GM12878 (cell line): ENCODE measurements around the gene SLC2A4. TPM values are rescaled to one million over a fixed set of nuclear protein-coding genes. Genes with fewer than 3 reads are reported as not detected.

Experiments used
- ATAC-seq: fragments of 200-7000 bp; cut with Tn5 transposase; 3 replicates; pipeline ENCODE4 v1.9.1; 2020; ENCODE audit warnings: mild to moderate bottlenecking, moderate library complexity
- BruUV-seq: library from RNA; stranded (reverse); fragments of 400-500 nt; replicated peaks from 2 replicates; lab custom pipeline; 2021; lab: Mats Ljungman, UMichigan
- CTCF ChIA-PET: fragments of 300-600 bp; sonication (Branson Sonifier 250); formaldehyde crosslinking; extraction: SDS; loops from one replicate; lab custom pipeline; 2021; ENCODE audit warnings: inconsistent platforms; lab: Yijun Ruan, JAX
- POLR2A ChIA-PET: fragments of 350-600 bp; formaldehyde crosslinking; extraction: SDS; loops from one replicate; lab custom pipeline; 2021; ENCODE audit warnings: inconsistent platforms; lab: Charles Lee
- RAD21 ChIA-PET: fragments of 300-600 bp; sonication (Branson Sonifier 250); formaldehyde crosslinking; loops from one replicate; lab custom pipeline; 2023; ENCODE audit warnings: antibody characterized with exemption; ENCODE audit not compliant: unreplicated experiment; lab: Charles Lee
- SMC1A ChIA-PET: fragments of 300-600 bp; sonication (Branson Sonifier 250); formaldehyde crosslinking; loops from one replicate; lab custom pipeline; 2023; ENCODE audit not compliant: unreplicated experiment, uncharacterized antibody; lab: Charles Lee
- DNase-seq: peaks from one replicate; pipeline ENCODE4 v3.0.0-alpha.2; 2011; ENCODE audit warnings: low read depth, low spot score
- FAIRE-seq: peaks from 3 replicates; lab custom pipeline; 2011; peaks lifted over from hg19 to GRCh38; lab: Jason Lieb, UNC
- H2AFZ ChIP-seq: 2 replicates; pipeline ENCODE4 v1.6.0; 2011; ENCODE audit warnings: low read depth, low read length, control low read depth; ENCODE audit not compliant: control insufficient read depth
- H3K27ac ChIP-seq: 2 replicates; pipeline ENCODE4 v1.5.1; 2011; ENCODE audit warnings: control low read depth; ENCODE audit not compliant: control insufficient read depth, insufficient read depth
- H3K27me3 ChIP-seq, 2 experiments: replicated peaks in 1 of 2; 2 replicates each; pipeline versions ENCODE4 v1.6.0 to v1.6.1; 2011; ENCODE audit warnings: low read length in 1 of 2; ENCODE audit not compliant: control insufficient read depth in 2 of 2, insufficient read depth in 2 of 2
- H3K36me3 ChIP-seq, 2 experiments: 2 replicates each; pipeline ENCODE4 v1.5.1; 2011; ENCODE audit warnings: low read length in 1 of 2; ENCODE audit not compliant: control insufficient read depth in 2 of 2, insufficient read depth in 2 of 2
- H3K4me1 ChIP-seq: 2 replicates; pipeline ENCODE4 v1.6.1; 2011; ENCODE audit warnings: mild to moderate bottlenecking, low read length, moderate library complexity, mixed read lengths; ENCODE audit not compliant: control insufficient read depth, insufficient read depth
- H3K4me2 ChIP-seq: 2 replicates; pipeline ENCODE4 v1.6.0; 2011; ENCODE audit warnings: control low read depth; ENCODE audit not compliant: control insufficient read depth, insufficient read depth
- H3K4me3 ChIP-seq: fragments of 200-600 bp; sonication (generic); 2 replicates; pipeline ENCODE4 v1.5.1; 2016
- H3K79me2 ChIP-seq: 2 replicates; pipeline ENCODE4 v1.6.0; 2011; ENCODE audit warnings: low read length; ENCODE audit not compliant: control insufficient read depth, insufficient read depth
- H3K9ac ChIP-seq: 2 replicates; pipeline ENCODE4 v1.8.0; 2011; ENCODE audit warnings: low read length, control low read depth, mixed read lengths; ENCODE audit not compliant: control insufficient read depth, insufficient read depth
- H3K9me3 ChIP-seq: replicated peaks from 3 replicates; pipeline ENCODE4 v1.5.1; 2011; ENCODE audit warnings: mild to moderate bottlenecking, low read length; ENCODE audit not compliant: control insufficient read depth, insufficient read depth
- H4K20me1 ChIP-seq: 2 replicates; pipeline ENCODE4 v1.6.0; 2011; ENCODE audit not compliant: control insufficient read depth, insufficient read depth
- BACH1 ChIP-seq: fragments of 450-650 bp; IDR thresholded peaks from 2 replicates; pipeline ENCODE4 v1.6.1; 2017; ENCODE audit warnings: mild to moderate bottlenecking, borderline replicate concordance
- BHLHE40 ChIP-seq, 2 experiments: fragments of 450-650 bp in 1 of 2; IDR thresholded peaks; 2 replicates each; pipeline ENCODE4 v1.6.1; 2011 to 2017; ENCODE audit warnings: low read depth in 2 of 2, borderline replicate concordance in 1 of 2, improper control_type of control experiment in 1 of 2, low read length in 1 of 2, mild to moderate bottlenecking in 1 of 2
- CUX1 ChIP-seq: IDR thresholded peaks from 2 replicates; pipeline ENCODE4 v1.6.1; 2012; ENCODE audit warnings: improper control_type of control experiment, low read depth, low read length; ENCODE audit not compliant: insufficient replicate concordance
- MXI1 ChIP-seq: fragments of 150-350 bp; IDR thresholded peaks from 2 replicates; pipeline ENCODE4 v1.6.1; 2011; ENCODE audit warnings: low read depth, mild to moderate bottlenecking, inconsistent platforms, low read length, improper control_type of control experiment
- NR2F1 ChIP-seq: fragments of 450-650 bp; conservative IDR thresholded peaks from 2 replicates; pipeline ENCODE4 v1.6.1; 2017; ENCODE audit warnings: mild to moderate bottlenecking
- WGBS: methylation state at CpG from one replicate; pipeline ENCODE4 v1.1.6; 2016; ENCODE audit warnings: low lambda C conversion rate; ENCODE audit not compliant: insufficient replicate concordance, insufficient coverage; ENCODE audit errors: missing lambda C conversion rate; 5-methylcytosine and 5-hydroxymethylcytosine counted together
- in situ Hi-C: fragments of 300-500 bp; cut with MboI; formaldehyde crosslinking; loops from 9 replicates; pipeline ENCODE4 v1.14.3; 2018; ENCODE audit warnings: mixed read lengths
- intact Hi-C: fragments of 100-400 bp; cut with micrococcal nuclease; formaldehyde crosslinking; loops from one replicate; pipeline ENCODE4 v1.14.2; 2022; ENCODE audit not compliant: unreplicated experiment
- polyA plus RNA-seq, 11 experiments: library from polyadenylated mRNA; depleted of rRNA in 4 of 11; unstranded in 6 of 11; stranded (reverse) in 5 of 11; fragments of >200 nt; fragmentation: Nextera tagmentation in 4 of 11; fragmentation: Illumina TruSeq in 1 of 11; extraction: Ambion mirVana in 4 of 11; extraction: Trizol in 1 of 11; gene quantifications; 1 replicate in 1 of 11; 2 replicates in 10 of 11; pipeline versions ENCODE4 v1.2.1 to v1.2.3, GENCODE V29; 2011 to 2016; ENCODE audit warnings: inconsistent platforms in 2 of 11, missing spikeins in 2 of 11, low read depth in 1 of 11
- total RNA-seq, 4 experiments: library from RNA; depleted of rRNA in 3 of 4; stranded (reverse); fragments of >200 nt in 3 of 4; fragmentation: Illumina TruSeq in 1 of 4; extraction: Trizol in 1 of 4; gene quantifications; 2 replicates each; pipeline versions ENCODE4 v1.2.1 to v1.2.3, GENCODE V29; 2013 to 2021

Gene SLC2A4
- total and polyA plus RNA-seq, 10 of the 15 experiments (the other 5 are each of a cell fraction or from before 2014, with no cell fraction given): 0.03 to 0.23 (median 0.04) TPM; not detected in 4

DNA sequence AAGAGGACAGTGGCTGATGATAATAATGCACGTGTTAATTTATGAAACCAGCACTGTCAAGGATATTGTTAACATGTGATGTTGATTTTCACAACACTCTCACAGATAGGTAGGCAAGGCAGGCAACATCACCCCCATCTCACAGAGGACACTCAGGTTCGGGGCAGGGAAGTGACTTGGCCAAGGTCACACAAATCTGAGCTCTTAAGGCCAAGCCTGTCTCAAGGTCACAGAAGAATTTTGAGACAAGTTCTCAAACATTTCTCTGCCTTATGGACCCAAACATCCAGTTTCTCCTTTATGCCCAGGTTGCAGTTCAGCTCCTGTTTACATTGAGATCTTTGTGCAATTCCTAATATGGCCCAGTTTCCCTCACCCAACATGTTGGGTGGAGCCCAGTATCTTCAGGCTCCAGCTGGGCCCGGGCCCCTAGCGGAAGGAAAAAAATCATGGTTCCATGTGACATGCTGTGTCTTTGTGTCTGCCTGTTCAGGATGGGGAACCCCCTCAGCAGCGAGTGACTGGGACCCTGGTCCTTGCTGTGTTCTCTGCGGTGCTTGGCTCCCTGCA, 1.3 kb downstream of the SLC2A4 start:
- Histone ChIP-seq H3K27me3 (no peaks in the 10 kb centered on the region; a peak in 2 of 4 replicates), H2AFZ (no peak overlapping the region), H3K4me2 (no peak overlapping the region), H3K9me3 (no peaks in the 10 kb centered on the region), H4K20me1 (no peaks in the 10 kb centered on the region; the same call in none of the 2 replicates), H3K79me2 (no peaks in the 10 kb centered on the region), H3K4me3 (no peak overlapping the region), H3K4me1 (peaks cover 8% of the 10 kb centered on the region), H3K27ac (no peak overlapping the region), H3K9ac (no peak overlapping the region), H3K36me3 (no peaks in the 10 kb centered on the region)
- WGBS: 28% methylated on average over 6 of the region's 6 CpGs
- BruUV-seq: no TSS peak
- DNase-seq: no peak
- intact Hi-C loops: no loop called here
- ChIA-PET CTCF (interaction anchor here (0.6 to 10.3 kb wide), 10 partner anchors 15 to 237 kb away, joined by 3 to 102 read pairs (median 4); partner anchors contain the start of gene ACAP1), SMC1A (interaction anchor here (1.5 to 1.7 kb wide), 2 partner anchors 13 to 62 kb away, joined by 4 to 10 read pairs; no protein-coding TSS in a partner anchor), RAD21 (interaction anchor here (2.3 kb wide), 1 partner anchor 13 kb away, joined by 11 read pairs; no protein-coding TSS in a partner anchor), POLR2A (interaction anchor here (0.6 to 1.0 kb wide), 4 partner anchors 13 to 62 kb away, joined by 3 read pairs; no protein-coding TSS in a partner anchor)
- in situ Hi-C loops: no loop called here
- TF ChIP-seq CUX1 (no peak), NR2F1 (no peak), BHLHE40 (IDR thresholded peaks at IDR 0.05; ENCODE audit: borderline replicate concordance in 1 of 2, low read depth in 2 of 2, low read length in 1 of 2) (no peak), BACH1 (no peak), MXI1 (no peak)
- no peak for FAIRE-seq
- no peak for ATAC-seq
